Peyer's patch (tissue), 4 donors: ENCODE data around the gene PREP.

Experiments
- CTCF ChIP-seq, 6 experiments: fragments of 450-650 bp in 4 of 6; fragments of 200-600 bp in 2 of 6; sonication (generic) in 1 of 6; IDR thresholded peaks; one replicate each; pipeline ENCODE4 v1.5.1; 2017 to 2019; ENCODE audit warnings: antibody characterized with exemption in 6 of 6, mild to moderate bottlenecking in 3 of 6, moderate library complexity in 1 of 6
- POLR2A ChIP-seq, 2 donors: fragments of 450-650 bp; IDR thresholded peaks; one replicate each; pipeline ENCODE4 v1.5.1; 2017; ENCODE audit warnings: antibody characterized with exemption in 2 of 2, mild to moderate bottlenecking in 2 of 2, moderate library complexity in 2 of 2

GRCh38 chr6:105401247-105402089, 1.4 kb downstream of the PREP start:
- TF ChIP-seq CTCF (IDR thresholded peaks at IDR 0.05) (no peak), POLR2A (IDR thresholded peaks at IDR 0.05) (no peak)
